ENCODE results near the gene ASAP3.

The ASAP3 gene

GRCh38 chr1:23448846-23449245, 35.1 kb downstream of the ASAP3 start:
- FAIRE-seq: no peak

- no peak for FAIRE-seq
These were observed 37.2 kb downstream of the ASAP3 start for GRCh38 chr1:23446661-23447310.

- FAIRE-seq: no peak
These were observed 39.2 kb downstream of the ASAP3 start for GRCh38 chr1:23444596-23445390.

- FAIRE-seq: no peak
These were observed 39.9 kb downstream of the ASAP3 start for GRCh38 chr1:23444104-23444533.

GRCh38 chr1:23442751-23443150, 41.2 kb downstream of the ASAP3 start:
- no peak for FAIRE-seq

- no peak for FAIRE-seq
These were observed 42.4 kb downstream of the ASAP3 start for GRCh38 chr1:23441446-23442148.

- FAIRE-seq: no peak
These were observed 45.4 kb downstream of the ASAP3 start for GRCh38 chr1:23438545-23438944.

- no peak for FAIRE-seq
These were observed 46.7 kb downstream of the ASAP3 start for GRCh38 chr1:23437355-23437664.

- FAIRE-seq: no peak
These were observed 47.2 kb downstream of the ASAP3 start for GRCh38 chr1:23436520-23437354.

GRCh38 chr1:23434260-23434775, 49.7 kb downstream of the ASAP3 start:
- no peak for FAIRE-seq

GRCh38 chr1:23433122-23433521, 50.9 kb downstream of the ASAP3 start:
- no peak for FAIRE-seq

- FAIRE-seq: no peak
These were observed 52.5 kb downstream of the ASAP3 start for GRCh38 chr1:23431431-23431830.

GRCh38 chr1:23430803-23431202, 53.2 kb downstream of the ASAP3 start:
- FAIRE-seq: no peak

GRCh38 chr1:23428136-23428905, 55.7 kb downstream of the ASAP3 start:
- FAIRE-seq: no peak

- no peak for FAIRE-seq
These were observed 56.4 kb downstream of the ASAP3 start for GRCh38 chr1:23427550-23427949.

GRCh38 chr1:23426828-23427227, 57.2 kb downstream of the ASAP3 start:
- FAIRE-seq: no peak

GRCh38 chr1:23425193-23425494, 58.8 kb downstream of the ASAP3 start:
- FAIRE-seq: no peak

- FAIRE-seq: no peak
These were observed 59.4 kb downstream of the ASAP3 start, which contains the start of gene TCEA3 for GRCh38 chr1:23424293-23425192. Gene TCEA3 (minus strand): TSS chr1:23424748. CDS start chr1:23424633, 115 bp downstream.

- FAIRE-seq: no peak
These were observed 60.3 kb downstream of the ASAP3 start for GRCh38 chr1:23423415-23424292.

GRCh38 chr1:23422941-23423340, 61.0 kb downstream of the ASAP3 start:
- FAIRE-seq: no peak

All from islet of Langerhans (tissue), 1 donor.